Measurements from ENCODE around the gene C6orf136. TPM values are rescaled to one million over a fixed set of nuclear protein-coding genes. Genes with fewer than 3 reads are reported as not detected.

C6orf136 gene
- total RNA-seq, 2 experiments from 2014 or later = 31.6 to 40.1 TPM

DNA sequence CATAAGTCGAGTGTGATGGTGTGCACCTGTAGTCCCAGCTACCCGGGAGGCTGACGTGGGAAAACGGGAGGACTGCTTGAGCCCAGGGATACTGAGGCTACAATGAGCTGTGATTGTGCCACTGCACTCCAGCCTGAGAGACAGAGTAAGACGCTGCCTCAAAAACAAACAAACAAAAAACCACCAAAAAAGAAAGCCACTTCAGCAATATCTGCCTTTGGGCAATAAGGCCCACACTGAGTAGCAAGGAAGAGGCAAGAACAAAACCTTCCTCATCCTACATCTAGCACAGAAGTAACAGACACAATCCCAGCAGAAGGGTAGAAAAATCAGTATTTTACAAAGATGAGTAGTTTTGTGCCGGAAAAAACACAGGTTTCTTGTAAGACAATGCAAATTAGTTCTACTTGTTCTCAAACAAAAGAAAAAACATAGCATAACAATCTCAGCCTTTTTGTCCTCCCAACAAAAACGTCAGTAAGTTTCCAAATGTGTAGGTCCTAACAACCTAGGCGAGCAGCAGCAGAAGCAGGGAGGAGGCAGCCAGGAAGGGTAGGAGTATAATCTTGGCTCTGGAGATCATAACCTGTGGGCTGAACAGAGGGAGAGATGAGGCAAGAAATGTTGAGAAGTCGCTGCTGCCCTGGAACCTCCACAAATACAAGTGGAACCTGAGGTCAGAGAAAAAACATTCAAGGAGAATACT, 35.6 kb upstream of the C6orf136 start:
- peaks cover 64% of the 10 kb centered on the region for H3K4me1 Mint-ChIP-seq (ENCODE audit: low read depth)
- peaks cover 88% of the 10 kb centered on the region for H3K36me3 Mint-ChIP-seq (ENCODE audit: low read depth)
- DNase-seq (no peak), ATAC-seq (no peak)
- ChIA-PET POLR2A (interaction anchor here (0.9 to 1.2 kb wide), 3 partner anchors 10 to 14 kb away, joined by 3 to 6 read pairs (median 4); no protein-coding TSS in a partner anchor), CTCF (interaction anchor here (1.3 to 2.1 kb wide), 5 partner anchors 13 to 120 kb away, joined by 3 to 15 read pairs (median 9); no protein-coding TSS in a partner anchor)
- H3K27me3 Mint-ChIP-seq (ENCODE audit: low read depth) = peaks cover 1% of the 10 kb centered on the region
- peak overlapping the region; percentile 22 for H3K27ac Mint-ChIP-seq
- H3K9me3 Mint-ChIP-seq (ENCODE audit: insufficient read depth) = no peaks in the 10 kb centered on the region
- H3K4me3 Mint-ChIP-seq = no peak overlapping the region

DNA sequence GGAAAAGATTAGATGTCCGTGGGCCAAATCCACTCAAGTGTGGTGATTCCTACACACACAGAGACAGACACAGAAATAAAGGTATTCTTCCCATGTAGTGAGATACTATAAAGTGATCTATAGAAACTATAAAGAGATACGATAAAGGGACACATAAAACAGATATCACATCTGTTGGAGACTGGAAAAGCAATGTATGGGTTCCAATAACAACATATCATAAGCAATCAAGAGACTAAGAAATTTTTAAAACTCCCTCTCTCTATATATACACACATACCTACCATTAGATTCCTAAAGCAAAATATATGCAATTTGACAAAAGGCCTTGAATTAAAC, 35.1 kb upstream of the C6orf136 start:
- ChIA-PET CTCF (interaction anchor here (0.7 to 3.5 kb wide), 10 partner anchors 8 to 128 kb away, joined by 3 to 30 read pairs (median 7); partner anchors contain the start of genes DHX16 and MDC1), POLR2A (interaction anchor here (1.0 to 4.7 kb wide), 2 partner anchors 13 to 118 kb away, joined by 3 to 60 read pairs; no protein-coding TSS in a partner anchor)
- H3K27me3 Mint-ChIP-seq (ENCODE audit: low read depth) = peaks cover 2% of the 10 kb centered on the region
- no peaks in the 10 kb centered on the region for H3K9me3 Mint-ChIP-seq (ENCODE audit: insufficient read depth)
- peak overlapping the region; percentile 22 for H3K27ac Mint-ChIP-seq
- no peak for ATAC-seq
- H3K36me3 Mint-ChIP-seq (ENCODE audit: low read depth) = peaks cover 88% of the 10 kb centered on the region
- peaks cover 59% of the 10 kb centered on the region for H3K4me1 Mint-ChIP-seq (ENCODE audit: low read depth)
- no peak overlapping the region for H3K4me3 Mint-ChIP-seq
- no peak for DNase-seq

- ATAC-seq (no peak), DNase-seq (no peak)
- Mint-ChIP-seq H3K4me1 (ENCODE audit: low read depth) (peaks cover 59% of the 10 kb centered on the region), H3K27me3 (ENCODE audit: low read depth) (peaks cover 2% of the 10 kb centered on the region), H3K36me3 (ENCODE audit: low read depth) (peaks cover 90% of the 10 kb centered on the region), H3K4me3 (no peak overlapping the region), H3K9me3 (ENCODE audit: insufficient read depth) (no peaks in the 10 kb centered on the region), H3K27ac (no peak overlapping the region)
- ChIA-PET POLR2A (interaction anchor here (0.8 to 4.7 kb wide), 4 partner anchors 13 to 118 kb away, joined by 3 to 60 read pairs (median 4); no protein-coding TSS in a partner anchor), CTCF (interaction anchor here (0.7 to 3.5 kb wide), 15 partner anchors 8 to 130 kb away, joined by 3 to 30 read pairs (median 5); partner anchors contain the start of genes ATAT1, DHX16 and MDC1)
Observed at GRCh38 chr6:30612213-30612612, 34.7 kb upstream of the C6orf136 start.

DNA sequence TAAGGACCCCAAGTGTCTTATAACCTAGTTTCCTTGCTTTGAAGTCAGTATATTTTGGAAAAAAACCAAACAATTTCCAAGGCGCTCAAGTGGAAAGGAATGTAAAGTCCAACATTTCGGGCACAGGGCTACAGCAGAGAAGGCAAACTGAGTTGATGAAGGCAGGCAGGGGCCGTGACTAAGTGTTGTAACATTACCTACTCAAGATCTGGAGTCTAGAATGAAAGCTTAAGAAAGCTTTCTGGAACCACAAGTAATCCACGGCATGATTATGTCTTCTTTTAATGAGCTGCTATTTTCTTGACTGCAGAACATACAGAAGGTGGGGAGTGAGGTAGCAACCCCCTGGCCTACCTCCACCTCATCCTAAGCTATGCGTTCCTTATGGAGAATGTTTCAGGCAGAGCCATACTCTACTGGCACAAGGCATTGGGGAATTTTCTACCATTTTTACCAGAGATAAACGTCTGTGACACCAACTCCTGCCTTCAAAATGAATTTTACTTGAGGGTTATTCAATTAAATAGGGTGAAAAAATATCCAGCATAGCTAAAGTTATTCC, 34.2 kb upstream of the C6orf136 start:
- ChIA-PET CTCF (interaction anchor here (0.7 to 3.5 kb wide), 25 partner anchors 9 to 467 kb away, joined by 3 to 30 read pairs (median 4); partner anchors contain the start of genes ATAT1, DHX16 and MDC1), POLR2A (interaction anchor here (0.8 to 4.7 kb wide), 11 partner anchors 9 to 118 kb away, joined by 3 to 60 read pairs (median 3); partner anchors contain the start of genes ABCF1 and MDC1)
- Mint-ChIP-seq H3K4me1 (ENCODE audit: low read depth) (peaks cover 55% of the 10 kb centered on the region), H3K4me3 (no peak overlapping the region), H3K36me3 (ENCODE audit: low read depth) (peaks cover 84% of the 10 kb centered on the region), H3K27me3 (ENCODE audit: low read depth) (peaks cover 2% of the 10 kb centered on the region), H3K9me3 (ENCODE audit: insufficient read depth) (no peaks in the 10 kb centered on the region), H3K27ac (peak overlapping the region; percentile 31)
- no peak for ATAC-seq
- DNase-seq = no peak

- ChIA-PET CTCF (interaction anchor here (0.7 to 3.5 kb wide), 25 partner anchors 13 to 466 kb away, joined by 3 to 30 read pairs (median 4); partner anchors contain the start of genes ATAT1 and DHX16), POLR2A (interaction anchor here (0.8 to 4.7 kb wide), 13 partner anchors 9 to 121 kb away, joined by 3 to 60 read pairs (median 4); partner anchors contain the start of genes ABCF1, GNL1, MDC1 and PRR3)
- ATAC-seq = no peak
- Mint-ChIP-seq H3K27me3 (ENCODE audit: low read depth) (peaks cover 2% of the 10 kb centered on the region), H3K27ac (peak overlapping the region; percentile 75), H3K4me1 (ENCODE audit: low read depth) (peaks cover 56% of the 10 kb centered on the region), H3K36me3 (ENCODE audit: low read depth) (peaks cover 82% of the 10 kb centered on the region), H3K9me3 (ENCODE audit: insufficient read depth) (no peaks in the 10 kb centered on the region), H3K4me3 (peak overlapping the region; percentile 93)
- no peak for DNase-seq
Observed at GRCh38 chr6:30613251-30614043, 33.5 kb upstream of the C6orf136 start.

- H3K4me3 Mint-ChIP-seq = peak overlapping the region; percentile 93
- no peaks in the 10 kb centered on the region for H3K9me3 Mint-ChIP-seq (ENCODE audit: insufficient read depth)
- H3K4me1 Mint-ChIP-seq (ENCODE audit: low read depth) = peaks cover 55% of the 10 kb centered on the region
- H3K27ac Mint-ChIP-seq = peak overlapping the region; percentile 98
- DNase-seq (no peak), ATAC-seq (no peak)
- peaks cover 80% of the 10 kb centered on the region for H3K36me3 Mint-ChIP-seq (ENCODE audit: low read depth)
- ChIA-PET POLR2A (interaction anchor here (0.6 to 4.7 kb wide), 25 partner anchors 8 to 927 kb away, joined by 3 to 60 read pairs (median 12); partner anchors contain the start of genes ABCF1, C6orf136, DDX39B and DHX16), CTCF (interaction anchor here (0.7 to 3.5 kb wide), 20 partner anchors 10 to 131 kb away, joined by 3 to 30 read pairs (median 4); partner anchors contain the start of genes ATAT1 and DHX16)
- H3K27me3 Mint-ChIP-seq (ENCODE audit: low read depth) = peaks cover 2% of the 10 kb centered on the region
Observed at GRCh38 chr6:30614044-30614842, 32.7 kb upstream of the C6orf136 start.

- CTCF ChIA-PET = interaction anchor here (0.7 to 3.5 kb wide), 19 partner anchors 11 to 132 kb away, joined by 3 to 26 read pairs (median 4); partner anchors contain the start of genes ABCF1, ATAT1 and DHX16
- POLR2A ChIA-PET = interaction anchor here (0.6 to 4.7 kb wide), 28 partner anchors 9 to 927 kb away, joined by 3 to 60 read pairs (median 10); partner anchors contain the start of genes ABCF1, C6orf136, DDX39B and DHX16
- ATAC-seq = peak; percentile 65
Observed at GRCh38 chr6:30614843-30615218, 32.1 kb upstream of the C6orf136 start.

GRCh38 chr6:30615219-30615957, 31.5 kb upstream of the C6orf136 start:
- peak overlapping the region; percentile 98 for H3K27ac Mint-ChIP-seq
- H3K4me3 Mint-ChIP-seq = peak overlapping the region; percentile 93
- H3K36me3 Mint-ChIP-seq (ENCODE audit: low read depth) = peaks cover 75% of the 10 kb centered on the region
- ATAC-seq = peak; percentile 2
- DNase-seq = peak; percentile 55
- H3K9me3 Mint-ChIP-seq (ENCODE audit: insufficient read depth) = no peaks in the 10 kb centered on the region
- CTCF ChIA-PET = interaction anchor here (0.7 to 3.5 kb wide), 20 partner anchors 11 to 132 kb away, joined by 3 to 26 read pairs (median 4); partner anchors contain the start of genes ABCF1, ATAT1 and DHX16
- POLR2A ChIA-PET = interaction anchor here (0.6 to 4.7 kb wide), 36 partner anchors 9 to 926 kb away, joined by 3 to 60 read pairs (median 4); partner anchors contain the start of genes ABCF1, C6orf136, DDX39B and DHX16
- H3K4me1 Mint-ChIP-seq (ENCODE audit: low read depth) = peaks cover 53% of the 10 kb centered on the region
- peaks cover 2% of the 10 kb centered on the region for H3K27me3 Mint-ChIP-seq (ENCODE audit: low read depth)

More at GRCh38 chr6:30614843-30615218, 32.1 kb upstream of the C6orf136 start:
- Mint-ChIP-seq H3K27ac (peak overlapping the region; percentile 98), H3K9me3 (ENCODE audit: insufficient read depth) (no peaks in the 10 kb centered on the region), H3K4me1 (ENCODE audit: low read depth) (peaks cover 57% of the 10 kb centered on the region), H3K36me3 (ENCODE audit: low read depth) (peaks cover 80% of the 10 kb centered on the region), H3K27me3 (ENCODE audit: low read depth) (peaks cover 2% of the 10 kb centered on the region), H3K4me3 (peak overlapping the region; percentile 93)
- DNase-seq = peak; percentile 96

GRCh38 chr6:30615958-30616810, 30.7 kb upstream of the C6orf136 start:
- peak; percentile 42 for DNase-seq
- Mint-ChIP-seq H3K9me3 (ENCODE audit: insufficient read depth) (no peaks in the 10 kb centered on the region), H3K4me3 (peak overlapping the region; percentile 93), H3K27ac (peak overlapping the region; percentile 98), H3K36me3 (ENCODE audit: low read depth) (peaks cover 73% of the 10 kb centered on the region), H3K4me1 (ENCODE audit: low read depth) (peaks cover 46% of the 10 kb centered on the region), H3K27me3 (ENCODE audit: low read depth) (peaks cover 2% of the 10 kb centered on the region)
- POLR2A ChIA-PET = interaction anchor here (0.6 to 4.7 kb wide), 32 partner anchors 9 to 550 kb away, joined by 3 to 60 read pairs (median 6); partner anchors contain the start of genes ABCF1, C6orf136, DHX16 and FLOT1
- CTCF ChIA-PET = interaction anchor here (0.9 to 2.7 kb wide), 9 partner anchors 19 to 133 kb away, joined by 4 to 24 read pairs (median 8); partner anchors contain the start of genes ABCF1 and DHX16
- no peak for ATAC-seq

Measured in activated CD8-positive, alpha-beta T cell treated with anti-CD3 and anti-CD28 coated beads, Interleukin-2, amount 10 ng/mL, durations not matched to agents 7 days and 5 days (primary cell).